Ascending aorta (tissue), 2 donors: ENCODE data around the gene PDE10A. TPM values are rescaled to one million over a fixed set of nuclear protein-coding genes. Genes with fewer than 3 reads are reported as not detected.

Source experiments
- DNase-seq, 2 donors: peaks; one replicate each; pipeline ENCODE4 v3.0.0-alpha.2; 2019; ENCODE audit warnings: low spot score in 2 of 2
- H3K27ac ChIP-seq, 2 donors: fragments of 200-600 bp; sonication (generic); one replicate each; pipeline ENCODE4 v1.5.1; 2016 to 2017; ENCODE audit warnings: mild to moderate bottlenecking in 1 of 2
- H3K27me3 ChIP-seq: fragments of 200-600 bp; sonication (generic); one replicate; pipeline ENCODE4 v1.5.1; 2017
- H3K36me3 ChIP-seq, 2 donors: fragments of 200-600 bp; sonication (generic); one replicate each; pipeline ENCODE4 v1.5.1; 2016
- H3K4me1 ChIP-seq, 2 donors: fragments of 200-600 bp; sonication (generic); one replicate each; pipeline ENCODE4 v1.5.1; 2016 to 2017; ENCODE audit warnings: mild to moderate bottlenecking in 1 of 2
- H3K4me3 ChIP-seq, 2 donors: fragments of 200-600 bp; sonication (generic); one replicate each; pipeline ENCODE4 v1.5.1; 2016 to 2017; ENCODE audit warnings: mild to moderate bottlenecking in 1 of 2
- H3K9me3 ChIP-seq, 2 donors: fragments of 200-600 bp; sonication (generic); one replicate each; pipeline ENCODE4 v1.5.1; 2016
- CTCF ChIP-seq, 3 experiments: fragments of 200-600 bp in 2 of 3; fragments of 450-650 bp in 1 of 3; sonication (generic) in 2 of 3; IDR thresholded peaks; one replicate each; pipeline ENCODE4 v1.5.1; 2016 to 2019; ENCODE audit warnings: antibody characterized with exemption in 3 of 3, mild to moderate bottlenecking in 1 of 3, moderate library complexity in 1 of 3
- intact Hi-C: fragments of 100-400 bp; cut with DNase I; formaldehyde crosslinking; loops from one replicate; pipeline ENCODE4 v1.15.1; 2023
- total RNA-seq: library from RNA; depleted of rRNA; stranded (reverse); fragments of >200 nt; gene quantifications from one replicate; pipeline ENCODE4 v1.1.0, GENCODE V29; 2016

Gene PDE10A
- total RNA-seq, 1 donor from 2014 or later, result 2.0 TPM

GRCh38 chr6:165580136-165580535 lies 82.9 kb downstream of the PDE10A start:
- Histone ChIP-seq H3K27me3 (no peaks in the 10 kb centered on the region), H3K36me3 (no peaks in the 10 kb centered on the region), H3K4me3 (no peak overlapping the region), H3K27ac (no peak overlapping the region), H3K9me3 (no peaks in the 10 kb centered on the region), H3K4me1 (no peaks in the 10 kb centered on the region)
- TF ChIP-seq CTCF (IDR thresholded peaks at IDR 0.05), result no peak
- DNase-seq, result no peak
- intact Hi-C loops, result no loop called here

DNA sequence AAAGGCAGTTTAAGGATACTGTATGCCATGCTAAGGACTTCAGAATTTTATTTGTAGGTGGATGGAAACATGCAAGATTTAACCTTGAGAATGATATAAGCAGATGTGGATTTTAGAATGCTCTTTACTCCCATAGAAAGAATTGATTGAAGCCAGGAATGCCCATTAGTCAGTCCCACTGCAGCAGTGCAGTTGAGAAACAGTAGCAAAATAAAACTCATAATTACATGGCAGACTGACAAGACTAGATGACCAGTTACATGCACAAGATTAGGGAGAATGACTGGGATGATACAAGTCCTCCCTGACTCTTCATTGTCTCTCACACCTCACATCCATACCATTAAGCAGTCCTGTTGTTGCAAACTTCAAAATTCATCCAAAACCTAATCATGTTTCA lies 83.9 kb downstream of the PDE10A start:
- Histone ChIP-seq H3K4me1 (no peaks in the 10 kb centered on the region), H3K27ac (no peak overlapping the region), H3K27me3 (no peaks in the 10 kb centered on the region), H3K36me3 (no peaks in the 10 kb centered on the region), H3K4me3 (no peak overlapping the region), H3K9me3 (no peaks in the 10 kb centered on the region)
- no peak for TF ChIP-seq CTCF (IDR thresholded peaks at IDR 0.05)
- intact Hi-C loops, result no loop called here
- no peak for DNase-seq

GRCh38 chr6:165577556-165577955 lies 85.5 kb downstream of the PDE10A start:
- H3K27ac ChIP-seq, result no peak overlapping the region
- H3K4me3 ChIP-seq, result no peak overlapping the region
- H3K36me3 ChIP-seq, result no peaks in the 10 kb centered on the region
- intact Hi-C loops, result no loop called here
- DNase-seq, result no peak
- no peaks in the 10 kb centered on the region for H3K27me3 ChIP-seq
- TF ChIP-seq CTCF (IDR thresholded peaks at IDR 0.05), result no peak
- no peaks in the 10 kb centered on the region for H3K4me1 ChIP-seq
- no peaks in the 10 kb centered on the region for H3K9me3 ChIP-seq

- intact Hi-C loops, result no loop called here
- TF ChIP-seq CTCF (IDR thresholded peaks at IDR 0.05), result no peak
- Histone ChIP-seq H3K36me3 (no peaks in the 10 kb centered on the region), H3K27me3 (no peaks in the 10 kb centered on the region), H3K4me3 (no peak overlapping the region), H3K9me3 (no peaks in the 10 kb centered on the region), H3K27ac (no peak overlapping the region), H3K4me1 (no peaks in the 10 kb centered on the region)
- no peak for DNase-seq
Measured at GRCh38 chr6:165575158-165575549, 87.9 kb downstream of the PDE10A start.

- TF ChIP-seq CTCF (IDR thresholded peaks at IDR 0.05), result no peak
- peak overlapping the region in 1 of 2 donors; percentile 25 for H3K27ac ChIP-seq
- H3K4me3 ChIP-seq, result no peak overlapping the region
- no peaks in the 10 kb centered on the region for H3K9me3 ChIP-seq
- intact Hi-C loops, result no loop called here
- H3K36me3 ChIP-seq, result no peaks in the 10 kb centered on the region
- H3K4me1 ChIP-seq, result no peaks in the 10 kb centered on the region
- DNase-seq, result no peak
- H3K27me3 ChIP-seq, result no peaks in the 10 kb centered on the region
Measured at GRCh38 chr6:165574220-165575157, 88.6 kb downstream of the PDE10A start.
